HT-29 (cell line): Measurements from ENCODE around the gene CKMT2. TPM values are rescaled to one million over a fixed set of nuclear protein-coding genes. Genes with fewer than 3 reads are reported as not detected.

ENCODE experiments used
- DNase-seq: peaks from one replicate; pipeline ENCODE4 v3.0.0-alpha.2; 2015; ENCODE audit warnings: low spot score
- total RNA-seq: library from RNA; depleted of rRNA; stranded (reverse); fragments of >200 nt; shearing (Covaris generic); gene quantifications from 2 replicates; pipeline ENCODE4 v1.2.3, GENCODE V29; 2014

The CKMT2 gene
- total RNA-seq, 1 experiment from 2014 or later = not detected

GRCh38 chr5:81216152-81216551 is 17.0 kb upstream of the CKMT2 start:
- DNase-seq = no peak

- DNase-seq = no peak
Observed at GRCh38 chr5:81219389-81219788, 13.7 kb upstream of the CKMT2 start.

- DNase-seq = no peak
Observed at GRCh38 chr5:81222285-81222684, 10.8 kb upstream of the CKMT2 start.

GRCh38 chr5:81225463-81225862 is 7.7 kb upstream of the CKMT2 start:
- DNase-seq = no peak

GRCh38 chr5:81226286-81226685 is 6.8 kb upstream of the CKMT2 start:
- DNase-seq = no peak

GRCh38 chr5:81226949-81227348 is 6.2 kb upstream of the CKMT2 start:
- DNase-seq = no peak

GRCh38 chr5:81228084-81228483 is 5.0 kb upstream of the CKMT2 start:
- DNase-seq = no peak

GRCh38 chr5:81230416-81230815 is 2.7 kb upstream of the CKMT2 start:
- DNase-seq = no peak

- no peak for DNase-seq
Observed at GRCh38 chr5:81232464-81233079, 550 bp upstream of the CKMT2 start.

- DNase-seq = no peak
Observed at GRCh38 chr5:81234299-81234698, 1.2 kb downstream of the CKMT2 start.

GRCh38 chr5:81234801-81235200 is 1.7 kb downstream of the CKMT2 start:
- DNase-seq = no peak

GRCh38 chr5:81235287-81236072 is 2.4 kb downstream of the CKMT2 start:
- no peak for DNase-seq

GRCh38 chr5:81238460-81238859 is 5.3 kb downstream of the CKMT2 start:
- no peak for DNase-seq

- no peak for DNase-seq
Observed at GRCh38 chr5:81239613-81240012, 6.5 kb downstream of the CKMT2 start.

- DNase-seq = no peak
Observed at GRCh38 chr5:81241001-81241400, 7.9 kb downstream of the CKMT2 start.

GRCh38 chr5:81241961-81242648 is 9.0 kb downstream of the CKMT2 start:
- no peak for DNase-seq

- no peak for DNase-seq
Observed at GRCh38 chr5:81242906-81243436, 9.8 kb downstream of the CKMT2 start.

- no peak for DNase-seq
Observed at GRCh38 chr5:81244451-81244850, 11.3 kb downstream of the CKMT2 start.

GRCh38 chr5:81245871-81246235 is 12.7 kb downstream of the CKMT2 start:
- peak; percentile 22 for DNase-seq

GRCh38 chr5:81246697-81247096 is 13.6 kb downstream of the CKMT2 start:
- DNase-seq = no peak

GRCh38 chr5:81247441-81247972 is 14.4 kb downstream of the CKMT2 start:
- peak; percentile 43 for DNase-seq

- no peak for DNase-seq
Observed at GRCh38 chr5:81249240-81249639, 16.1 kb downstream of the CKMT2 start.
